ENCODE measurements around the gene DLG1.
"Not testable (repeated sequence)": the region's sequence is repeated elsewhere in the genome, so short reads cannot be mapped to it uniquely, and the experiment has no call there.

DLG1 gene

DNA sequence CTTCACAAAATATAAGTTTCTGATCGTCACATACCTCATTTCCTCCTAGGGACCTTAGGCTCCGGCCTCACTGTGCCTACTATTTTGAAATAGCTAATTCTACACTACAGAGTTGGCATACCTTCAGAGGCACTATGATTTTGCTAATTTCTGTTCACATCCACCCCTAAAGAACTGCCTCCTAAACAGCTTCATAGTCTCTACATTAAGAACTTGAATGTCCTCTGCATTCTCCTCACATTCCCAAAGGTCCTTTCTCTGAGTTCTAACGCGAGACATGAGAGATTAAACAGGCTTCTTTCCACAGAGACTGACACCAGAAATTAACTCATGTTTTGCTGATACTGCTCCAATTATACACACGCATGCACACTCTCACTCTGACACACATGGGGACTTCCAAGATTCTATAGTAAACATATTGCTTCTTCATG lies 75.5 kb downstream of the DLG1 start:
- CTCF ChIA-PET = interaction anchor here (1.0 to 2.9 kb wide), 11 partner anchors 10 to 302 kb away, joined by 3 to 14 read pairs (median 4); no protein-coding TSS in a partner anchor
- peaks cover 0 to 4% (median 1%) of the 10 kb centered on the region in 4 experiments for H3K4me1 ChIP-seq (ENCODE audit: control extremely low read depth in 1 of 4, control insufficient read depth in 4 of 4, insufficient read depth in 4 of 4, low read length in 3 of 4)
- 44% methylated on average over 4 of the region's 5 CpGs for WGBS (ENCODE audit: insufficient coverage)
- H3K36me3 ChIP-seq (ENCODE audit: control insufficient read depth in 4 of 4, insufficient read depth in 4 of 4, low read length in 3 of 4) = peaks cover 0 to 5% (median 0%) of the 10 kb centered on the region in 4 experiments
- POLR2A ChIA-PET = no interaction called here
- H3K4me3 ChIP-seq (ENCODE audit: control insufficient read depth in 1 of 7, extremely low read depth in 1 of 7, insufficient read depth in 4 of 7, low read depth in 2 of 7, low read length in 6 of 7) = no peak overlapping the region
- DNase-seq = peak in 2 of 3 donors; percentile 21 to 28
- no peaks in the 10 kb centered on the region for H3K9me3 ChIP-seq (ENCODE audit: control extremely low read depth in 1 of 5, control insufficient read depth in 4 of 5, insufficient read depth in 2 of 5, low read depth in 1 of 5, low read length in 4 of 5)
- H3K27me3 ChIP-seq (replicated peaks in 2 of 5; ENCODE audit: control insufficient read depth in 4 of 5, insufficient read depth in 5 of 5, low read length in 4 of 5) = no peaks in the 10 kb centered on the region
- no peak overlapping the region for H3K27ac ChIP-seq (ENCODE audit: insufficient read depth in 1 of 2, low read depth in 1 of 2, low read length in 2 of 2, poor library complexity in 1 of 2, severe bottlenecking in 2 of 2)

DNA sequence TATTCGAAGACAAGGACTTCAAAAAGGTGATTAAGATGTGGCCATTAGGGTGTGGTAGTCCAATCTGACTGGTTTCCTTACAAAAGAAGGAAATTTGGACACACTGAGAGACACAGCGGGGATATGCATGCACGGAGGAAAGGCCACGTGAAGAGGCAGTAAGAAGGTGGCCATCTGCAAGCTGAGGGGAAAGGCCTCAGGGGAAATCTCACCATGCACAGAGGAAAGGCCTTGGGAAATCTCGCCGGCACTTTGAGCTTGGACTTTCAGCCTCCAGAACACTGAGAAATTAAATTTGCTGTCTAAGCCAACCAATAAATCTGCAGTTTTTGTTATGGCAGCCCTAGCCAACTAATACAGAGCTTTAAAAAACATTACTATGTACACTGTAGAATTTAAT lies 78.8 kb downstream of the DLG1 start:
- no peaks in the 10 kb centered on the region for H3K9me3 ChIP-seq (ENCODE audit: control extremely low read depth in 1 of 5, control insufficient read depth in 4 of 5, insufficient read depth in 2 of 5, low read depth in 1 of 5, low read length in 4 of 5)

GRCh38 chr3:197218210-197218609 lies 80.2 kb downstream of the DLG1 start:
- peaks cover 0 to 4% (median 0%) of the 10 kb centered on the region in 4 experiments for H3K4me1 ChIP-seq (ENCODE audit: control extremely low read depth in 1 of 4, control insufficient read depth in 4 of 4, insufficient read depth in 4 of 4, low read length in 3 of 4)
- POLR2A ChIA-PET = no interaction called here
- peaks cover 0 to 5% (median 0%) of the 10 kb centered on the region in 4 experiments for H3K36me3 ChIP-seq (ENCODE audit: control insufficient read depth in 4 of 4, insufficient read depth in 4 of 4, low read length in 3 of 4)
- no peak overlapping the region for H3K4me3 ChIP-seq (ENCODE audit: control insufficient read depth in 1 of 7, extremely low read depth in 1 of 7, insufficient read depth in 4 of 7, low read depth in 2 of 7, low read length in 6 of 7)
- DNase-seq = no peak
- 94% methylated on average over 2 of the region's 3 CpGs for WGBS (ENCODE audit: insufficient coverage)
- no peak overlapping the region for H3K27ac ChIP-seq (ENCODE audit: insufficient read depth in 1 of 2, low read depth in 1 of 2, low read length in 2 of 2, poor library complexity in 1 of 2, severe bottlenecking in 2 of 2)
- no peaks in the 10 kb centered on the region for H3K9me3 ChIP-seq (ENCODE audit: control extremely low read depth in 1 of 5, control insufficient read depth in 4 of 5, insufficient read depth in 2 of 5, low read depth in 1 of 5, low read length in 4 of 5)
- CTCF ChIA-PET = no interaction called here
- no peaks in the 10 kb centered on the region for H3K27me3 ChIP-seq (replicated peaks in 2 of 5; ENCODE audit: control insufficient read depth in 4 of 5, insufficient read depth in 5 of 5, low read length in 4 of 5)

More for the DNA sequence above, 78.8 kb downstream of the DLG1 start:
- no peak overlapping the region for H3K27ac ChIP-seq (ENCODE audit: insufficient read depth in 1 of 2, low read depth in 1 of 2, low read length in 2 of 2, poor library complexity in 1 of 2, severe bottlenecking in 2 of 2)
- ChIA-PET POLR2A (no interaction called here), CTCF (interaction anchor here (1.3 kb wide), 1 partner anchor 16 kb away, joined by 4 read pairs; no protein-coding TSS in a partner anchor)
- H3K4me1 ChIP-seq (ENCODE audit: control extremely low read depth in 1 of 4, control insufficient read depth in 4 of 4, insufficient read depth in 4 of 4, low read length in 3 of 4) = peaks cover 0 to 4% (median 0%) of the 10 kb centered on the region in 4 experiments
- H3K36me3 ChIP-seq (ENCODE audit: control insufficient read depth in 4 of 4, insufficient read depth in 4 of 4, low read length in 3 of 4) = peaks cover 0 to 5% (median 0%) of the 10 kb centered on the region in 4 experiments
- H3K27me3 ChIP-seq (replicated peaks in 2 of 5; ENCODE audit: control insufficient read depth in 4 of 5, insufficient read depth in 5 of 5, low read length in 4 of 5) = no peaks in the 10 kb centered on the region
- no peak overlapping the region for H3K4me3 ChIP-seq (ENCODE audit: control insufficient read depth in 1 of 7, extremely low read depth in 1 of 7, insufficient read depth in 4 of 7, low read depth in 2 of 7, low read length in 6 of 7)
- DNase-seq = no peak
- WGBS (ENCODE audit: insufficient coverage) = 100% methylated on average over 5 of the region's 6 CpGs

DNA sequence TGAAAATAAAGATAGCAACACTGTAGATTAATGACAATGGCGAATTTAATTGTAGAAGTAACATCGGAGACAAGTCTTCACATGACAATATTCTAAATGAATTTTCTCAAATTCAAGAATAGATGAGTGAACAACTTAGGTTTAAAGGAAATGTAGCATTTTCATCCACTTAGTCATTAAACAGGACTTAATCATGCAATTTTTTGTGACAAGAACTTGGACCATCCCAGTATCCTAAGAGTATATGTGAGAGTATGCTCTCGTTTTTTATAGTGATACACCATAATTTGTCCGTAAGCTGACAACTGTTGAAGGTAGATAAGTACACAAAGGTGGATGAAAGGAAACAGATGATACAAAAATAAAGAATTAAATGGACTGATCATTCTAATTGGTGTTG lies 81.5 kb downstream of the DLG1 start:
- CTCF ChIA-PET = interaction anchor here (0.8 kb wide), 1 partner anchor 8 kb away, joined by 3 read pairs; no protein-coding TSS in a partner anchor
- no peaks in the 10 kb centered on the region for H3K9me3 ChIP-seq (ENCODE audit: control extremely low read depth in 1 of 5, control insufficient read depth in 4 of 5, insufficient read depth in 2 of 5, low read depth in 1 of 5, low read length in 4 of 5)
- peaks cover 0 to 5% (median 2%) of the 10 kb centered on the region in 4 experiments for H3K36me3 ChIP-seq (ENCODE audit: control insufficient read depth in 4 of 4, insufficient read depth in 4 of 4, low read length in 3 of 4)
- no peak for DNase-seq
- no peaks in the 10 kb centered on the region for H3K4me1 ChIP-seq (ENCODE audit: control extremely low read depth in 1 of 4, control insufficient read depth in 4 of 4, insufficient read depth in 4 of 4, low read length in 3 of 4)
- H3K27ac ChIP-seq (ENCODE audit: insufficient read depth in 1 of 2, low read depth in 1 of 2, low read length in 2 of 2, poor library complexity in 1 of 2, severe bottlenecking in 2 of 2) = no peak overlapping the region
- POLR2A ChIA-PET = no interaction called here
- WGBS (ENCODE audit: insufficient coverage) = 80% methylated on average over 1 of the region's 4 CpGs
- no peak overlapping the region for H3K4me3 ChIP-seq (ENCODE audit: control insufficient read depth in 1 of 7, extremely low read depth in 1 of 7, insufficient read depth in 4 of 7, low read depth in 2 of 7, low read length in 6 of 7)
- no peaks in the 10 kb centered on the region for H3K27me3 ChIP-seq (replicated peaks in 2 of 5; ENCODE audit: control insufficient read depth in 4 of 5, insufficient read depth in 5 of 5, low read length in 4 of 5)

GRCh38 chr3:197216169-197216860 lies 82.1 kb downstream of the DLG1 start:
- peaks cover 0 to 5% (median 2%) of the 10 kb centered on the region in 4 experiments for H3K36me3 ChIP-seq (ENCODE audit: control insufficient read depth in 4 of 4, insufficient read depth in 4 of 4, low read length in 3 of 4)
- DNase-seq = no peak
- no peaks in the 10 kb centered on the region for H3K4me1 ChIP-seq (ENCODE audit: control extremely low read depth in 1 of 4, control insufficient read depth in 4 of 4, insufficient read depth in 4 of 4, low read length in 3 of 4)
- ChIA-PET POLR2A (no interaction called here), CTCF (interaction anchor here (0.8 kb wide), 1 partner anchor 8 kb away, joined by 3 read pairs; no protein-coding TSS in a partner anchor)
- no peak overlapping the region for H3K4me3 ChIP-seq (ENCODE audit: control insufficient read depth in 1 of 7, extremely low read depth in 1 of 7, insufficient read depth in 4 of 7, low read depth in 2 of 7, low read length in 6 of 7)
- no peaks in the 10 kb centered on the region for H3K27me3 ChIP-seq (replicated peaks in 2 of 5; ENCODE audit: control insufficient read depth in 4 of 5, insufficient read depth in 5 of 5, low read length in 4 of 5)
- 100% methylated on average over 2 of the region's 5 CpGs for WGBS (ENCODE audit: insufficient coverage)
- H3K9me3 ChIP-seq (ENCODE audit: control extremely low read depth in 1 of 5, control insufficient read depth in 4 of 5, insufficient read depth in 2 of 5, low read depth in 1 of 5, low read length in 4 of 5) = peaks cover 0 to 5% (median 0%) of the 10 kb centered on the region in 5 experiments
- H3K27ac ChIP-seq (ENCODE audit: insufficient read depth in 1 of 2, low read depth in 1 of 2, low read length in 2 of 2, poor library complexity in 1 of 2, severe bottlenecking in 2 of 2) = no peak overlapping the region

GRCh38 chr3:197212290-197212689 lies 86.1 kb downstream of the DLG1 start:
- peaks cover 0 to 5% (median 0%) of the 10 kb centered on the region in 5 experiments for H3K9me3 ChIP-seq (ENCODE audit: control extremely low read depth in 1 of 5, control insufficient read depth in 4 of 5, insufficient read depth in 2 of 5, low read depth in 1 of 5, low read length in 4 of 5)
- peaks cover 0 to 4% (median 0%) of the 10 kb centered on the region in 4 experiments for H3K36me3 ChIP-seq (ENCODE audit: control insufficient read depth in 4 of 4, insufficient read depth in 4 of 4, low read length in 3 of 4)
- DNase-seq = no peak
- H3K27ac ChIP-seq (ENCODE audit: insufficient read depth in 1 of 2, low read depth in 1 of 2, low read length in 2 of 2, poor library complexity in 1 of 2, severe bottlenecking in 2 of 2) = no peak overlapping the region
- H3K27me3 ChIP-seq (replicated peaks in 2 of 5; ENCODE audit: control insufficient read depth in 4 of 5, insufficient read depth in 5 of 5, low read length in 4 of 5) = no peaks in the 10 kb centered on the region
- H3K4me3 ChIP-seq (ENCODE audit: control insufficient read depth in 1 of 7, extremely low read depth in 1 of 7, insufficient read depth in 4 of 7, low read depth in 2 of 7, low read length in 6 of 7) = no peak overlapping the region
- no peaks in the 10 kb centered on the region for H3K4me1 ChIP-seq (ENCODE audit: control extremely low read depth in 1 of 4, control insufficient read depth in 4 of 4, insufficient read depth in 4 of 4, low read length in 3 of 4)
- ChIA-PET POLR2A (no interaction called here), CTCF (no interaction called here)
- WGBS (ENCODE audit: insufficient coverage) = 100% methylated on average over 5 of the region's 5 CpGs

DNA sequence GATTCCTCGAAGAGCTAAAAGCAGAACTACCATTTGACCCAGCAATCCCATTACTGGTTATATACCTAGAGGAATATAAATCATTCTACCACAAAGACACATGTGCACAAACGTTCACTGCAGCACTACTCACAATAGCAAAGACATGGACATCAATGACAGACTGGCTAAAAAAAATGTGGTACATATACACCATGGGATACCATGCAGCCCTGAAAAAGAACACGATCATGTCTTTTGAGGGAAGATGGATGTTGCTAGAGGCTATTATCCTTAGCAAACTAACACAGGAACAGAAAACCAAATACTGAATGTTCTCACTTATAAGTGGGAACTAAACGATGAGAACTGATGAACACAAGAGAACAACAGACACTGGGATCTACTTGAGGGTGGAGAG lies 86.7 kb downstream of the DLG1 start:
- H3K27me3 ChIP-seq (replicated peaks in 2 of 5; ENCODE audit: control insufficient read depth in 4 of 5, insufficient read depth in 5 of 5, low read length in 4 of 5); H3K27ac ChIP-seq (ENCODE audit: insufficient read depth in 1 of 2, low read depth in 1 of 2, low read length in 2 of 2, poor library complexity in 1 of 2, severe bottlenecking in 2 of 2); CTCF ChIA-PET; H3K9me3 ChIP-seq (ENCODE audit: control extremely low read depth in 1 of 5, control insufficient read depth in 4 of 5, insufficient read depth in 2 of 5, low read depth in 1 of 5, low read length in 4 of 5); H3K4me3 ChIP-seq (ENCODE audit: control insufficient read depth in 1 of 7, extremely low read depth in 1 of 7, insufficient read depth in 4 of 7, low read depth in 2 of 7, low read length in 6 of 7); POLR2A ChIA-PET; H3K4me1 ChIP-seq (ENCODE audit: control extremely low read depth in 1 of 4, control insufficient read depth in 4 of 4, insufficient read depth in 4 of 4, low read length in 3 of 4); H3K36me3 ChIP-seq (ENCODE audit: control insufficient read depth in 4 of 4, insufficient read depth in 4 of 4, low read length in 3 of 4); DNase-seq: not testable (repeated sequence)
- WGBS (ENCODE audit: insufficient coverage) = no CpG with 5 or more reads among the region's 4 CpGs

All from common myeloid progenitor, CD34-positive (primary cell).